ENCODE data around the gene NFATC3.
"Not testable (repeated sequence)": the region's sequence is repeated elsewhere in the genome, so short reads cannot be mapped to it uniquely, and the experiment has no call there.

The NFATC3 gene

DNA sequence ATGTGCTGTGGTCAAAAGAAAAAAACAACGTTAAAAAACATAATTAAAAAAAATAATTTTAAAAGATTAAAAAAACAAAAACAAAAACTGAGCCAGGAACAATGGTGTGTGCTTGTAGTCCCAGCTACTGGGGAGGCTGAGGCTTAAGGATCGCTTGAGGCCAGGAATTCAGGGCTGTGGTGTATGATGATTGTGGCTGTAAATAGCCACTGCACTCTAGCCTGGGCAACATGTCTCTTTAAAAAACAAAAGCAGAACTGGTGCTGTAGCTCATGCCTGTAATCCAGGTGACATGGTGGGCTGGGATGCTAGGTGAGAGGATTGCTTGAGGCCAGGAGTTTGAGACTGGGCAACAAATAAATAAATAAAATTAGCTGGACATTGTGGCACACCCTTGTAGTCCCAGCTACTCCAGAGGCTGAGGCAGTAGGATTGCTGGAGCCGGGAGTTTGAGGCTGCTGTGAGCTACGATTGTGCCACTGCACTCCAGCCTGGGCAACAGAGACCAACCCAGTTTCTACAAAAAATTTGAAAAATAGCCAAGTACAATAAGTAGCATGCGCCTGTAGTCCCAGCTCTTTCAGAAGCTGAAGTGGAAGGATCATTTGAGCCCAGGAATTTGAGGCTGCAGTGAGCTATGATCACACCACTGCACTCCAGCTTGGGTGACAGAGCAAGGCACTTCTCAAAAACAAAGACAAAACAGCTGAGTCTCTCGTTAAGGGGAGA lies 43.6 kb downstream of the NFATC3 start:
- no peak for DNase-seq

DNA sequence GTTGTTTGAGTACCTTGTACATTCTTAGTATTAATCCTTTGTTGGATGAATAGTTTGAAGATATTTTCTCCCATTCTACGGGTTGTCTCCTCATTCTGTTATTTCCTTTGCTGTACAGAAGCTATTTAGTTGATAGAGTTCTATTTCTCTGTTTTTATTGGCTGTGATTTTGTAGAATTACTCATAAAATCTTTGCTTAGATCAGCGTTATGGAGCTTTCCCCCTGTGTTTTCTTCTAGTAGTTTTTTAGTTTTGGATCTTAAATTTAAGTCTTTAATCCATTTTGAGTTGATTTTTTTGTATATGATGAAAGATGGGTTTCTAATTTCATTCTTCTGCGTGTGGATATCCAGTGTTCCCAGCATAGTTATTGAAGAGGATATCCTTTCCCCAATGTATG lies 45.4 kb downstream of the NFATC3 start:
- DNase-seq, result no peak

- DNase-seq, result no peak
Observed at GRCh38 chr16:68131813-68132706, 46.9 kb downstream of the NFATC3 start.

- DNase-seq, result not testable (repeated sequence)
Observed at GRCh38 chr16:68133000-68133399, 47.8 kb downstream of the NFATC3 start.

DNA sequence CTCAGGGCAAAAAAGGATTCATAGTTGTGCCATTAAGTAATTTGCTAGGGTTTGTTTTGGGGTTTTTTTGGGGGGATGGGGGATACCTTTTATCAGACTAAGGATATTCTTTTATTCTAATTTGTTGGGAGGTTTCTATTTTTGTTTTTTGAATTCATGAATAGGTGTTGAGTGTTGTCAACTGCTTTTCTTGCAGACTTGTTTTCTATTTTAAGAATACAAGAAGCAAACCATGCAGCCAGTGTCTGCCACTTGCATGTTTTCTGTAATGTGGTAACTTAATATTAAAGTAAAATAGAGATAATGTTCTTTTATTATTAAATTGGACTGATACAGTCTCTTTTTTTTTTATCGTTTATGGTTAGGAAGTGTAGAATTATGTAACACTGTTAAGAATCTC lies 49.5 kb downstream of the NFATC3 start:
- no peak for DNase-seq

GRCh38 chr16:68136515-68136914 lies 51.3 kb downstream of the NFATC3 start:
- no peak for DNase-seq

- no peak for DNase-seq
Observed at GRCh38 chr16:68144008-68144407, 58.8 kb downstream of the NFATC3 start.

- DNase-seq, result no peak
Observed at GRCh38 chr16:68146585-68146984, 61.4 kb downstream of the NFATC3 start.

- no peak for DNase-seq
Observed at GRCh38 chr16:68147444-68147843, 62.3 kb downstream of the NFATC3 start.

GRCh38 chr16:68149596-68149995 lies 64.4 kb downstream of the NFATC3 start:
- no peak for DNase-seq

DNA sequence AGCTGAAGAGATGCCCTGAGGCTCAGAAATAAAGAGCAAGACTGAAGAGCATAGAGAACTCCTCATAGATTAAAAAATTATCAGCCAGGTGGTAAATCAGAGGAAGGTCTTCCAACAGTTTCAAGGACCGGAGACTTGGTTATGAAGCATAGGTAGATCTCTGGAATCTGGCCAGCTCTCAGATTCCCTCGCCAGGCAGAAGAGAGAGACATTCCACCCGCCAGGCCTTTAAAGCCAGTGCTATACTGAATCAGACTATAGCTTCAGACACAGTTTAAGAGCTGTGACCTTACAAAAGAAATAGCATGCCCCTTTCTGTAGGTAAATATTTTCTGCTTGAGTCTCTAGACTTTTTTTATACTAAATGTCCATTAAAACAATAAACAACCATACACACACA lies 70.3 kb downstream of the NFATC3 start:
- no peak for DNase-seq

DNA sequence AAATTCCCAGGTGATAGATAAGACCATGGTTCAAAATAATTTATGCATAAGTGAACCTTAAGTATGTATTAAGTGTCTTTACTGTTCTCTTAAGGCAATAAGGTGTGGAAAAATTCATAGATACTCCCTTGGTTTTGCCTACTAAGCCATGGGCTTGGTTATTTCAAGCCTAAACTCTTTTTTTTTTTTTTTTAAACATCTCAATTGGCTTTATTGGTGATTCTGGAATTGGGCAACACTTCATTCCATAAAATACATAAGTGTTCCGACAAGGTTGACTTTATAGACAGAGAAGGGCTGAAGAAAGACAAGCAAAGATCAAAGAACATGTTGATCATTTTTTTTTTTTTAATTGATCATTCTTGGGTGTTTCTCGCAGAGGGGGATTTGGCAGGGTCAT lies 77.2 kb downstream of the NFATC3 start:
- no peak for DNase-seq

DNA sequence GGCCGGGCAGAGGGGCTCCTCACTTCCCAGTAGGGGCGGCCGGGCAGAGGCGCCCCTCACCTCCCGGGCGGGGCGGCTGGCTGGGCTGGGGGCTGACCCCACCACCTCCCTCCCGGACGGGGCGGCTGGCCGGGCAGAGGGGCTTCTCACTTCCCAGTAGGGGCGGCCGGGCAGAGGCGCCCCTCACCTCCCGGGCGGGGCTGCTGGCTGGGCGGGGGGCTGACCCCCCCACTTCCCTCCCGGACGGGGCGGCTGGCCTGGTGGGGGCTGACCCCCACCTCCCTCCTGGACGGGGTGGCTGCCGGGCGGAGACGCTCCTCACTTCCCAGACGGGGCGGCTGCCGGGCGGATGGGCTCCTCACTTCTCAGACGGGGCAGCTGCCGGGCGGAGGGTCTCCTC lies 78.1 kb downstream of the NFATC3 start:
- not testable (repeated sequence) for DNase-seq

- no peak for DNase-seq
Observed at GRCh38 chr16:68166264-68166663, 81.1 kb downstream of the NFATC3 start.

- no peak for DNase-seq
Observed at GRCh38 chr16:68179196-68179795, 94.1 kb downstream of the NFATC3 start.

GRCh38 chr16:68179855-68180254 lies 94.7 kb downstream of the NFATC3 start:
- DNase-seq, result no peak

DNA sequence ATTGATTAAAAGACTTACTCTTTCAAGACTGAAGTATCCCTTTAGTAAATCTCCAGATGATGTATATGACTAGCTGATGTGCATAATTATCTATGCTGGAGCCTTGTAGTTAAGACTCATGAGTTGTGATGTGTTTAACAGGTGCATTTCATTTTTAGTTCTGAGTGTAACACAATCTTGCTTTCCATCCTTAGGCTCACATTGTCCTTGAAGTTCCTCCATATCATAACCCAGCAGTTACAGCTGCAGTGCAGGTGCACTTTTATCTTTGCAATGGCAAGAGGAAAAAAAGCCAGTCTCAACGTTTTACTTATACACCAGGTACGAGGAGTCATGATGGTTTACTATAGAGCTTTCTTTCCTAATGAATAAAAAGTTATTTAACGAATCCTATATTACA lies 97.9 kb downstream of the NFATC3 start:
- no peak for DNase-seq

DNA sequence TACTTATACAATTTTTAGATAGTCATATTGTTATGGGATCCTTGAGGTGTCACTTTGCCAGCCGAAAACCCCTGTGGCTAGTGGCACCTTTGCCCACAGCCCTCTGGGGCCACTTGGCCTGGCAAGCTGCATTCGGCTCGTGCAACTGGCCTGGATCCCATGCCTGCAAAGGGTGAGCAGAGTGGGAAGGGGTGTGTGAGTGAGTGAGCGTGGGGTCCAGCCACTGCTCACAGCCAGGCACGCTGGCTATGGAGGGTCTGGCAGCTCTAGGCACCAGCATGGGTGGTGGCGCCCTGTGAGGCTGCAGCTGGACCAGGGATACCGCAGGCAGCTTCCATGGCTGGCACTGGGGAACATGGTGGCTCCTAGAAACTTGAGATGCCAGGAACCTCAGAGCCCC lies 101.7 kb downstream of the NFATC3 start:
- DNase-seq, result no peak

- no peak for DNase-seq
Observed at GRCh38 chr16:68187505-68187904, 102.3 kb downstream of the NFATC3 start.

GRCh38 chr16:68188170-68188569 lies 103.0 kb downstream of the NFATC3 start:
- DNase-seq, result no peak

DNA sequence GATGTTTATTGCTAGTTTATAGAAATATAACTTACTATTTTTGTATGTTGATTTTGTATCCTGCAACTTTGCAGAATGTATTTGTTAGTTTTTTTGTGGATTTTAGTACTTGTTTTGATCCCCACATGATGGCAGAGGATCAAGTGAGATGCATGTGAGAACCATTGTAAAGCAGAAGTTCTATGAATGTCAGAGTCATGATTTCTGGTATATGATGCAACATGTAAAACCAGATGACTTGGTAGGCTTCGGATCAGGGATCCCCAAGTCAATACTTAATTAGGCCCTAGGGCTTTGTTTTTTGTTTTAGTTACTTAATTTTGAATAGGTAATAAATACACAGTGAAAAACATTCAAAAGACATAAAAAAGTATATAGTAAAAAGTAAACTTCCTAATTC lies 104.9 kb downstream of the NFATC3 start:
- no peak for DNase-seq

DNA sequence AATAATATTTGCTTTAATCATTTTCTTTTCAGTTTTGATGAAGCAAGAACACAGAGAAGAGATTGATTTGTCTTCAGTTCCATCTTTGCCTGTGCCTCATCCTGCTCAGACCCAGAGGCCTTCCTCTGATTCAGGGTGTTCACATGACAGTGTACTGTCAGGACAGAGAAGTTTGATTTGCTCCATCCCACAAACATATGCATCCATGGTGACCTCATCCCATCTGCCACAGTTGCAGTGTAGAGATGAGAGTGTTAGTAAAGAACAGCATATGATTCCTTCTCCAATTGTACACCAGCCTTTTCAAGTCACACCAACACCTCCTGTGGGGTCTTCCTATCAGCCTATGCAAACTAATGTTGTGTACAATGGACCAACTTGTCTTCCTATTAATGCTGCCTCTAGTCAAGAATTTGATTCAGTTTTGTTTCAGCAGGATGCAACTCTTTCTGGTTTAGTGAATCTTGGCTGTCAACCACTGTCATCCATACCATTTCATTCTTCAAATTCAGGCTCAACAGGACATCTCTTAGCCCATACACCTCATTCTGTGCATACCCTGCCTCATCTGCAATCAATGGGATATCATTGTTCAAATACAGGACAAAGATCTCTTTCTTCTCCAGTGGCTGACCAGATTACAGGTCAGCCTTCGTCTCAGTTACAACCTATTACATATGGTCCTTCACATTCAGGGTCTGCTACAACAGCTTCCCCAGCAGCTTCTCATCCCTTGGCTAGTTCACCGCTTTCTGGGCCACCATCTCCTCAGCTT lies 105.8 kb downstream of the NFATC3 start:
- DNase-seq, result no peak

GRCh38 chr16:68194251-68194650 lies 109.1 kb downstream of the NFATC3 start:
- DNase-seq, result no peak

All from GF-D8 (cell line).